ENCODE data around the gene PPP2R5C. TPM values are rescaled to one million over a fixed set of nuclear protein-coding genes. Genes with fewer than 3 reads are reported as not detected.

PPP2R5C gene
- total RNA-seq, 1 experiment from 2014 or later: 89.9 TPM

- Mint-ChIP-seq H3K4me3 (no peak overlapping the region), H3K27me3 (ENCODE audit: low read depth) (peaks cover under 1% of the 10 kb centered on the region; the same call in 1 of the 2 replicates), H3K4me1 (no peaks in the 10 kb centered on the region), H3K9me3 (no peaks in the 10 kb centered on the region), H3K27ac (no peak overlapping the region), H3K36me3 (no peaks in the 10 kb centered on the region)
- DNase-seq (ENCODE audit: low spot score) (no peak), ATAC-seq (no peak)
- ChIA-PET POLR2A (no interaction called here), CTCF (interaction anchor here (0.9 to 1.8 kb wide), 3 partner anchors 9 to 247 kb away, joined by 3 to 15 read pairs (median 5); no protein-coding TSS in a partner anchor)
- TF ChIP-seq MYBL2 (CRISPR knock-in tag; IDR thresholded peaks at IDR 0.05) (no peak), ZNF512 (CRISPR knock-in tag; IDR thresholded peaks at IDR 0.05; ENCODE audit: borderline replicate concordance) (no peak), ATF1 (CRISPR knock-in tag; IDR thresholded peaks at IDR 0.05) (no peak), ZMAT4 (CRISPR knock-in tag; IDR thresholded peaks at IDR 0.05) (no peak), CBFB (CRISPR knock-in tag; IDR thresholded peaks at IDR 0.05; ENCODE audit: low read depth) (no peak), TEAD4 (CRISPR knock-in tag; IDR thresholded peaks at IDR 0.05) (no peak), ZNF219 (CRISPR knock-in tag; IDR thresholded peaks at IDR 0.05; ENCODE audit: borderline replicate concordance) (no peak)
- TF ChIP-seq, protein P1, sequence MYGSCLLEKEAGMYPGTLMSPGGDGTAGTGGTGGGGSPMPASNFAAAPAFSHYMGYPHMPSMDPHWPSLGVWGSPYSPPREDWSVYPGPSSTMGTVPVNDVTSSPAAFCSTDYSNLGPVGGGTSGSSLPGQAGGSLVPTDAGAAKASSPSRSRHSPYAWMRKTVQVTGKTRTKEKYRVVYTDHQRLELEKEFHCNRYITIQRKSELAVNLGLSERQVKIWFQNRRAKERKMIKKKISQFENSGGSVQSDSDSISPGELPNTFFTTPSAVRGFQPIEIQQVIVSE (CRISPR knock-in tag; IDR thresholded peaks at IDR 0.05; ENCODE audit: borderline replicate concordance): no peak
Observed at GRCh38 chr14:101954501-101954900, 193.0 kb downstream of the PPP2R5C start.

- no peak for ATAC-seq
- Mint-ChIP-seq H3K4me3 (no peak overlapping the region), H3K36me3 (no peaks in the 10 kb centered on the region), H3K27ac (no peak overlapping the region), H3K9me3 (no peaks in the 10 kb centered on the region), H3K4me1 (peaks cover 7% of the 10 kb centered on the region), H3K27me3 (ENCODE audit: low read depth) (peaks cover 8% of the 10 kb centered on the region)
- CTCF ChIA-PET: interaction anchor here (1.0 kb wide), 1 partner anchor 185 kb away, joined by 3 read pairs; no protein-coding TSS in a partner anchor
- no peak for DNase-seq (ENCODE audit: low spot score)
- POLR2A ChIA-PET: no interaction called here
- TF ChIP-seq PRRX2 (CRISPR knock-in tag; IDR thresholded peaks at IDR 0.05): no peak
- TF ChIP-seq, protein P1 (CRISPR knock-in tag; IDR thresholded peaks at IDR 0.05; ENCODE audit: borderline replicate concordance): no peak
- TF ChIP-seq ZNF396 (CRISPR knock-in tag; IDR thresholded peaks at IDR 0.05; ENCODE audit: borderline replicate concordance): no peak
- TF ChIP-seq, protein P2, sequence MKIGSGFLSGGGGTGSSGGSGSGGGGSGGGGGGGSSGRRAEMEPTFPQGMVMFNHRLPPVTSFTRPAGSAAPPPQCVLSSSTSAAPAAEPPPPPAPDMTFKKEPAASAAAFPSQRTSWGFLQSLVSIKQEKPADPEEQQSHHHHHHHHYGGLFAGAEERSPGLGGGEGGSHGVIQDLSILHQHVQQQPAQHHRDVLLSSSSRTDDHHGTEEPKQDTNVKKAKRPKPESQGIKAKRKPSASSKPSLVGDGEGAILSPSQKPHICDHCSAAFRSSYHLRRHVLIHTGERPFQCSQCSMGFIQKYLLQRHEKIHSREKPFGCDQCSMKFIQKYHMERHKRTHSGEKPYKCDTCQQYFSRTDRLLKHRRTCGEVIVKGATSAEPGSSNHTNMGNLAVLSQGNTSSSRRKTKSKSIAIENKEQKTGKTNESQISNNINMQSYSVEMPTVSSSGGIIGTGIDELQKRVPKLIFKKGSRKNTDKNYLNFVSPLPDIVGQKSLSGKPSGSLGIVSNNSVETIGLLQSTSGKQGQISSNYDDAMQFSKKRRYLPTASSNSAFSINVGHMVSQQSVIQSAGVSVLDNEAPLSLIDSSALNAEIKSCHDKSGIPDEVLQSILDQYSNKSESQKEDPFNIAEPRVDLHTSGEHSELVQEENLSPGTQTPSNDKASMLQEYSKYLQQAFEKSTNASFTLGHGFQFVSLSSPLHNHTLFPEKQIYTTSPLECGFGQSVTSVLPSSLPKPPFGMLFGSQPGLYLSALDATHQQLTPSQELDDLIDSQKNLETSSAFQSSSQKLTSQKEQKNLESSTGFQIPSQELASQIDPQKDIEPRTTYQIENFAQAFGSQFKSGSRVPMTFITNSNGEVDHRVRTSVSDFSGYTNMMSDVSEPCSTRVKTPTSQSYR (CRISPR knock-in tag; IDR thresholded peaks at IDR 0.05): no peak
- no peak for TF ChIP-seq ELF4 (CRISPR knock-in tag; IDR thresholded peaks at IDR 0.05; ENCODE audit: low read depth)
- no peak for TF ChIP-seq SMAD4 (CRISPR knock-in tag; IDR thresholded peaks at IDR 0.05)
- TF ChIP-seq NFATC4 (CRISPR knock-in tag; IDR thresholded peaks at IDR 0.05): no peak
Observed at GRCh38 chr14:101955695-101956161, 194.2 kb downstream of the PPP2R5C start.

- no peaks in the 10 kb centered on the region for H3K9me3 Mint-ChIP-seq
- H3K36me3 Mint-ChIP-seq: no peaks in the 10 kb centered on the region
- ATAC-seq (no peak), DNase-seq (ENCODE audit: low spot score) (no peak)
- POLR2A ChIA-PET: no interaction called here
- no peak overlapping the region for H3K27ac Mint-ChIP-seq
- peaks cover 10% of the 10 kb centered on the region for H3K4me1 Mint-ChIP-seq
- CTCF ChIA-PET: interaction anchor here (1.0 kb wide), 1 partner anchor 185 kb away, joined by 3 read pairs; no protein-coding TSS in a partner anchor
- H3K4me3 Mint-ChIP-seq: no peak overlapping the region
- peaks cover 14% of the 10 kb centered on the region for H3K27me3 Mint-ChIP-seq (ENCODE audit: low read depth)
- no peak for TF ChIP-seq AR (CRISPR knock-in tag; IDR thresholded peaks at IDR 0.05)
- no peak for TF ChIP-seq SMAD3 (CRISPR knock-in tag; IDR thresholded peaks at IDR 0.05; ENCODE audit: borderline replicate concordance)
- TF ChIP-seq NR3C1 (CRISPR knock-in tag; conservative IDR thresholded peaks at IDR 0.05; ENCODE audit: low read depth): no peak
- TF ChIP-seq ZNF512 (CRISPR knock-in tag; IDR thresholded peaks at IDR 0.05; ENCODE audit: borderline replicate concordance): no peak
- TF ChIP-seq JAZF1 (CRISPR knock-in tag; IDR thresholded peaks at IDR 0.05): no peak
Observed at GRCh38 chr14:101956179-101956885, 194.8 kb downstream of the PPP2R5C start.

Data from WTC11 (cell line).